GM19025 (cell line): ENCODE data around the gene IL10RB.

Experiments used
- ATAC-seq: cut with Tn5 transposase; IDR thresholded peaks from one replicate; pipeline ENCODE4 v1.9.1; 2021; ENCODE audit warnings: mild to moderate bottlenecking, low read depth, moderate library complexity; ENCODE audit not compliant: unreplicated experiment

Gene IL10RB

GRCh38 chr21:33324291-33325221 is 58.4 kb downstream of the IL10RB start, which contains the start of gene IFNAR1:
TSS of gene IFNAR1 (plus strand) at chr21:33324970. CDS start at chr21:33325056, 86 bp downstream.
- ATAC-seq, result peak; percentile 54

- peak; percentile 29 for ATAC-seq
These were observed 59.3 kb downstream of the IL10RB start for GRCh38 chr21:33325222-33326067.

- no peak for ATAC-seq
These were observed 61.2 kb downstream of the IL10RB start for GRCh38 chr21:33327326-33327725.

GRCh38 chr21:33327792-33328433 is 61.7 kb downstream of the IL10RB start:
- no peak for ATAC-seq

- no peak for ATAC-seq
These were observed 64.6 kb downstream of the IL10RB start for GRCh38 chr21:33330726-33331125.

GRCh38 chr21:33332143-33332542 is 66.0 kb downstream of the IL10RB start:
- peak; percentile 83 for ATAC-seq

GRCh38 chr21:33334191-33334590 is 68.0 kb downstream of the IL10RB start:
- ATAC-seq, result no peak

GRCh38 chr21:33334824-33335223 is 68.7 kb downstream of the IL10RB start:
- no peak for ATAC-seq

- ATAC-seq, result no peak
These were observed 73.0 kb downstream of the IL10RB start for GRCh38 chr21:33339135-33339534.

GRCh38 chr21:33339918-33340317 is 73.8 kb downstream of the IL10RB start:
- ATAC-seq, result no peak

GRCh38 chr21:33345751-33346238 is 79.6 kb downstream of the IL10RB start:
- no peak for ATAC-seq
